ENCODE results near the gene RMI2. TPM values are rescaled to one million over a fixed set of nuclear protein-coding genes. Genes with fewer than 3 reads are reported as not detected.

The RMI2 gene
- total and polyA plus RNA-seq, 2 of the 8 experiments (the other 6 are each of a cell fraction or from before 2014, with no cell fraction given): 58.2 to 96.0 TPM

DNA sequence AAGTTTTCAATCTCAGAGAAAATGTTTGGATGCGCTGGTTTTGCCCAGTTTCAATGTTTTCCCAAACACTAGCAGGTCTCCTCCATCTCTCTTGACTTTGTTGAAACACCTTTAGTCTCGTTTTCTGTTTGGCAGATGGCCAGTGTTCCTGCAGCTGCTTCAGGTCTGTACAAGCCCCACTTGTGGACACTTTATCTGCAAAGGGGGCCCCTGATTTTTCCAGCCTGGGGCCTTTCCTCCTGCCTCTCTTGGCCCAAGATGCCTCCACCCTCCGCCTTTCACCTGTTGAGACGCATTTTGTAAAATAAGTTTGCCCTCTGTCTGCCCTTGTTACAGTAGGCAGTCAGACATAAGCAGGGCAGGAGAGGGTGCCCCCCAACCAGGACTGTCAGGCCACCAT lies 42.3 kb upstream of the RMI2 start:
- POLR2A ChIA-PET (ENCODE audit: partially characterized antibody): interaction anchor here (3.4 kb wide), 1 partner anchor 47 kb away, joined by 12 read pairs; the partner anchor contains the start of gene SOCS1
- no peak overlapping the region for H2BK20ac ChIP-seq (ENCODE audit: low read length)
- H4K20me1 ChIP-seq (replicated peaks in 1 of 2; ENCODE audit: control insufficient read depth in 1 of 2, insufficient read depth in 2 of 2, low read length in 2 of 2): no peaks in the 10 kb centered on the region
- 0 out of 2 replicates have a peak overlapping the region, but pooled peaks have one; percentile 4 for H2BK15ac ChIP-seq (ENCODE audit: low read length)
- no peaks in the 10 kb centered on the region for H3K79me2 ChIP-seq (ENCODE audit: control insufficient read depth in 1 of 2, insufficient read depth in 2 of 2, low read length in 2 of 2)
- no peak overlapping the region for H2AFZ ChIP-seq (ENCODE audit: low read length)
- CTCF ChIA-PET (ENCODE audit: partially characterized antibody): interaction anchor here (0.6 to 1.1 kb wide), 2 partner anchors 11 to 53 kb away, joined by 4 to 5 read pairs; no protein-coding TSS in a partner anchor
- H3K23ac ChIP-seq (ENCODE audit: insufficient read length): no peak overlapping the region
- H3K9ac ChIP-seq (replicated peaks in 1 of 4; ENCODE audit: extremely low read depth in 1 of 4, low read depth in 3 of 4, low read length in 3 of 4): no peak overlapping the region
- H3K27me3 ChIP-seq (replicated peaks in 1 of 4; ENCODE audit: control insufficient read depth in 3 of 4, extremely low read depth in 1 of 4, insufficient read depth in 3 of 4, low read length in 3 of 4): no peaks in the 10 kb centered on the region
- no peak overlapping the region for H4K5ac ChIP-seq (ENCODE audit: insufficient read length, low read depth, low read length)
- no peak overlapping the region for H2BK12ac ChIP-seq (ENCODE audit: low read depth, low read length)
- no peak overlapping the region for H3K4me2 ChIP-seq (ENCODE audit: insufficient read depth in 1 of 2, low read depth in 2 of 2, low read length in 2 of 2)
- H3K14ac ChIP-seq (ENCODE audit: insufficient read length): no peak overlapping the region
- peaks cover 0 to 2% (median under 1%) of the 10 kb centered on the region in 4 experiments; a peak in 4 of 7 replicates for H3K4me1 ChIP-seq (replicated peaks in 1 of 4; ENCODE audit: control insufficient read depth in 3 of 4, insufficient read depth in 4 of 4, low read length in 3 of 4)
- H3K23me2 ChIP-seq (ENCODE audit: low read depth, low read length): no peaks in the 10 kb centered on the region
- 96% methylated on average over 4 of the region's 4 CpGs; no CpG with 5 or more reads in 1 of the 2 experiments for WGBS, 2 experiments (ENCODE audit: extremely low coverage in 1 of 2, insufficient coverage in 1 of 2, insufficient read length in 1 of 2, insufficient replicate concordance in 2 of 2, low coverage in 1 of 2, low lambda C conversion rate in 2 of 2, missing lambda C conversion rate in 1 of 2)
- H2BK120ac ChIP-seq (replicated peaks; ENCODE audit: low read depth, low read length): no peak overlapping the region
- H3K27ac ChIP-seq (ENCODE audit: low read depth, low read length): no peak overlapping the region
- DNase-seq (ENCODE audit: low read depth in 1 of 2, low spot score in 2 of 2) (no peak), FAIRE-seq (no peak)
- no peaks in the 10 kb centered on the region for H3K36me3 ChIP-seq (ENCODE audit: control insufficient read depth in 2 of 4, insufficient read depth in 4 of 4, low read length in 3 of 4)
- H2BK5ac ChIP-seq (ENCODE audit: low read depth, low read length): 0 out of 2 replicates have a peak overlapping the region, but pooled peaks have one; percentile 1
- no peak overlapping the region for H2AK5ac ChIP-seq (ENCODE audit: low read depth, low read length)
- no peak overlapping the region for H3K56ac ChIP-seq (replicated peaks; ENCODE audit: insufficient read length, low read depth, low read length)
- no peak overlapping the region for H4K91ac ChIP-seq (replicated peaks; ENCODE audit: insufficient read length, low read length)
- no peaks in the 10 kb centered on the region for H3K79me1 ChIP-seq (ENCODE audit: low read depth, low read length)
- H3K9me3 ChIP-seq (ENCODE audit: insufficient read depth in 2 of 2, low read depth in 1 of 2, low read length in 1 of 2): no peaks in the 10 kb centered on the region
- H3K4me3 ChIP-seq (ENCODE audit: extremely low read depth in 1 of 4, insufficient read depth in 2 of 4, low read depth in 3 of 4, low read length in 4 of 4): no peak overlapping the region
- H3K4ac ChIP-seq (replicated peaks; ENCODE audit: insufficient read length, low read depth, low read length): no peak overlapping the region
- H3K18ac ChIP-seq (ENCODE audit: extremely low read depth, low read length): no peak overlapping the region
- no peak overlapping the region for H4K8ac ChIP-seq (ENCODE audit: extremely low read depth, insufficient read depth, low read length)
- TF ChIP-seq RXRA (IDR thresholded peaks at IDR 0.05; ENCODE audit: insufficient read depth, low read depth, low read length) (no peak), SRF (IDR thresholded peaks at IDR 0.05; ENCODE audit: low read depth, low read length) (no peak), MAFK (IDR thresholded peaks at IDR 0.05; ENCODE audit: low read depth, low read length) (no peak), RBBP5 (IDR thresholded peaks at IDR 0.05; ENCODE audit: borderline replicate concordance, low read depth, low read length) (no peak), CTBP2 (IDR thresholded peaks at IDR 0.05; ENCODE audit: borderline replicate concordance, insufficient read depth, insufficient read length, low read length) (no peak), CHD2 (IDR thresholded peaks at IDR 0.05; ENCODE audit: low read length) (no peak), KDM5A (IDR thresholded peaks at IDR 0.05; ENCODE audit: low read length) (no peak), GTF2F1 (IDR thresholded peaks at IDR 0.05; ENCODE audit: borderline replicate concordance, low read depth, low read length) (no peak), TEAD4 (IDR thresholded peaks at IDR 0.05; ENCODE audit: low read depth, low read length) (no peak), BACH1 (IDR thresholded peaks at IDR 0.05; ENCODE audit: low read length) (no peak)
